ENCODE measurements around the gene PPIG.
"Not testable (repeated sequence)": the region's sequence is repeated elsewhere in the genome, so short reads cannot be mapped to it uniquely, and the experiment has no call there.

DNA sequence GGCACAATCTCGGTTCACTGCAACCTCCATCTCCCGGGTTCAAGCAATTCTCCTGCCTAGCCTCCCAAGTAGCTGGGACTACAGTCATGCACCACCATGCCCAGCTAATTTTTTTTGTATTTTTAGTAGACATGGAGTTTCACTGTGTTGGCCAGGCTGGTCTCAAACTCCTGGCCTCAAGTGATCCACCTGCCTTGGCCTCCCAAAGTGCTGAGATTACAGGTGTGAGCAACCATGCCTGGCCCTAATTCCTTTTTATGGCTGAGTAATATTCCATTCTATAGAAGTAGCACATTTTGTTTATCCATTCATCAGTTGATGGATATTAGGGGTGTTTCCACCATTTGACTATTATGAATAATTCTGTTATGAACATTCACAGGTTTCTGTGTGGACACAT, 100.6 kb downstream of the PPIG start:
- TF ChIP-seq, protein P1, sequence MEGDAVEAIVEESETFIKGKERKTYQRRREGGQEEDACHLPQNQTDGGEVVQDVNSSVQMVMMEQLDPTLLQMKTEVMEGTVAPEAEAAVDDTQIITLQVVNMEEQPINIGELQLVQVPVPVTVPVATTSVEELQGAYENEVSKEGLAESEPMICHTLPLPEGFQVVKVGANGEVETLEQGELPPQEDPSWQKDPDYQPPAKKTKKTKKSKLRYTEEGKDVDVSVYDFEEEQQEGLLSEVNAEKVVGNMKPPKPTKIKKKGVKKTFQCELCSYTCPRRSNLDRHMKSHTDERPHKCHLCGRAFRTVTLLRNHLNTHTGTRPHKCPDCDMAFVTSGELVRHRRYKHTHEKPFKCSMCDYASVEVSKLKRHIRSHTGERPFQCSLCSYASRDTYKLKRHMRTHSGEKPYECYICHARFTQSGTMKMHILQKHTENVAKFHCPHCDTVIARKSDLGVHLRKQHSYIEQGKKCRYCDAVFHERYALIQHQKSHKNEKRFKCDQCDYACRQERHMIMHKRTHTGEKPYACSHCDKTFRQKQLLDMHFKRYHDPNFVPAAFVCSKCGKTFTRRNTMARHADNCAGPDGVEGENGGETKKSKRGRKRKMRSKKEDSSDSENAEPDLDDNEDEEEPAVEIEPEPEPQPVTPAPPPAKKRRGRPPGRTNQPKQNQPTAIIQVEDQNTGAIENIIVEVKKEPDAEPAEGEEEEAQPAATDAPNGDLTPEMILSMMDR (IDR thresholded peaks at IDR 0.05): not testable (repeated sequence)
- not testable (repeated sequence) for TF ChIP-seq POLR2A (IDR thresholded peaks at IDR 0.05)
